ENCODE data around the gene TCEANC2.
"Not testable (repeated sequence)": the region's sequence is repeated elsewhere in the genome, so short reads cannot be mapped to it uniquely, and the experiment has no call there.

TCEANC2 gene

DNA sequence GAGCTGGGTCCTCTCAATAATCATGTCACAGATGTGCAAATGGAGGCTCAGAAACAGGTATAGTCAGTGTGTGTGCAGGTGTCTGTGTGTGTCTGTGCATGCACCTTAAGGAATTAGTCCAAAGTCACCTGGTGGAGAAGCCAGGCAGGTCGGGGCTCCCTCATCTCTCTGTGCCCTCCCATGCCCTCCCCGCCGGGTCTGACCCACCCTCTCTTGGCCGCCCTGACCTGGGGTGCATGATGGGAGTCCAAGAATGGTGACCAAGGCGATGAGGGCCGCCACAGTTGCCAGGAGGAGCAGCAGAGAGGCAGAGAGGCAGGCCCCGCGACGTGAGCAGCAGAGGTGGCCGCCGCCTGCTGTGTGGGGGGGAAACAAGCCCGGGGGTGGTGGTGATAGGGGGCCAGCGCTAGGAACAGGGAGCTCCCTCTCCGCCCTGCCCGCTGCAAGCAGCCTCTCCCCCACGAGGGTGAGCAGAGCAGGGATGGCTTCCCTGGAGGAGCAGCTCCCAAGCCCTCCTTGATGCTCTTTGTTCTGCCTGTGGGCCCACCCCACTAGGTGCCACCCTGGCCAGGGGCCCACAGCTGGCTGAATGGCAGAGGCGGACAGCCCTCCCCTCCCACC, 39.3 kb upstream of the TCEANC2 start:
- POLR2A ChIA-PET, result no interaction called here
- TF ChIP-seq, protein P1, sequence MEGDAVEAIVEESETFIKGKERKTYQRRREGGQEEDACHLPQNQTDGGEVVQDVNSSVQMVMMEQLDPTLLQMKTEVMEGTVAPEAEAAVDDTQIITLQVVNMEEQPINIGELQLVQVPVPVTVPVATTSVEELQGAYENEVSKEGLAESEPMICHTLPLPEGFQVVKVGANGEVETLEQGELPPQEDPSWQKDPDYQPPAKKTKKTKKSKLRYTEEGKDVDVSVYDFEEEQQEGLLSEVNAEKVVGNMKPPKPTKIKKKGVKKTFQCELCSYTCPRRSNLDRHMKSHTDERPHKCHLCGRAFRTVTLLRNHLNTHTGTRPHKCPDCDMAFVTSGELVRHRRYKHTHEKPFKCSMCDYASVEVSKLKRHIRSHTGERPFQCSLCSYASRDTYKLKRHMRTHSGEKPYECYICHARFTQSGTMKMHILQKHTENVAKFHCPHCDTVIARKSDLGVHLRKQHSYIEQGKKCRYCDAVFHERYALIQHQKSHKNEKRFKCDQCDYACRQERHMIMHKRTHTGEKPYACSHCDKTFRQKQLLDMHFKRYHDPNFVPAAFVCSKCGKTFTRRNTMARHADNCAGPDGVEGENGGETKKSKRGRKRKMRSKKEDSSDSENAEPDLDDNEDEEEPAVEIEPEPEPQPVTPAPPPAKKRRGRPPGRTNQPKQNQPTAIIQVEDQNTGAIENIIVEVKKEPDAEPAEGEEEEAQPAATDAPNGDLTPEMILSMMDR (IDR thresholded peaks at IDR 0.05; ENCODE audit: insufficient read depth, low read length, missing control alignments), result no peak
- no peak for DNase-seq (ENCODE audit: low read depth, low spot score)
- CTCF ChIA-PET, result interaction anchor here (0.9 to 1.2 kb wide), 2 partner anchors 9 to 135 kb away, joined by 3 to 4 read pairs; no protein-coding TSS in a partner anchor
- H3K4me3 ChIP-seq (ENCODE audit: low read depth, low read length), result no peak overlapping the region

DNA sequence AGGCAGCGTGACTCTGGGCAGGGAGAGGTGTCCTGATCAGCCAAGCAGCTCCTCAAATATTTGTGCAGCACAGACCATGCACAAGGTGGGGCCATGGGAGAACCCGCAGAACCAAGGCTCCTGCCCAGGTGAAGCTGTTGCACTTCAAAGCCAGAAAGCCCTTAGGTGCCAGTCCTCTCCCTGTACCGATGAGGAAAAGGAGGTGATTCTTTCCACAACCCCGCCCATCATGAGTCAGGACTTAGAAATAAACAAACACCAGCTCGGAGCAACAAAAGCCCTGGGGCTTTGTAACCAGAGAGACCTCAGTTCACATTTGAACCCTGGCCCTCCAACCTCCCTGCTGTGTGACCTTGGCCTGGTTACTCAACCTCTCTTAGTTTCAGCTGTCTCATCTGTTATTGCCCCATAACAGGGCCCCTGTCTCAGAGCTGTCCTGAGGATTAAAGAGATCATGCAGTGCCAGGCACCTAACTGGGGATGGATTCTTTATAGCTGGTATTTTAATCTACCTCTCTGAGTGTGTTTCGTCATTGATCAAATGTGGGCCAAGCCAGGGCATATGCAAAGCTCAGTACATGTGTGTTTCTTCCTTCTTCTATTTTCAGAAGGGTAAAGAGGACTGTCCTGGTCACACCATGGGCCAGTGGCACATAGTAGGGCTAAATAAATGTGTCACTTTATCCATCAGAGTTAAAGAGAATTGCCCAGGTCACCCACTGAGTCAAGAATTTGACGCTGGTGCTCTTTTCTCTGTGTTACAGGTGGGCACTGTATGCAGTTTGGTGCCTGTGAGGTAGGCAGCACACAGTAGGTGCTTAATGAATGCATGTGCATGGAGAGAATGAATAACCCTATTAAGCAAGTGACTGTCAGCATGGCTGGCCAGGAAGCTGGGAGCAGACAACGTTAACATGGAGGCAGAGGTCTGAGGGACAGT, 36.8 kb upstream of the TCEANC2 start:
- DNase-seq (ENCODE audit: low read depth, low spot score), result no peak
- CTCF ChIA-PET, result interaction anchor here (1.5 kb wide), 1 partner anchor 13 kb away, joined by 3 read pairs; no protein-coding TSS in a partner anchor
- no peak overlapping the region for H3K4me3 ChIP-seq (ENCODE audit: low read depth, low read length)
- TF ChIP-seq, protein P1 (IDR thresholded peaks at IDR 0.05; ENCODE audit: insufficient read depth, low read length, missing control alignments), result no peak
- POLR2A ChIA-PET, result no interaction called here

DNA sequence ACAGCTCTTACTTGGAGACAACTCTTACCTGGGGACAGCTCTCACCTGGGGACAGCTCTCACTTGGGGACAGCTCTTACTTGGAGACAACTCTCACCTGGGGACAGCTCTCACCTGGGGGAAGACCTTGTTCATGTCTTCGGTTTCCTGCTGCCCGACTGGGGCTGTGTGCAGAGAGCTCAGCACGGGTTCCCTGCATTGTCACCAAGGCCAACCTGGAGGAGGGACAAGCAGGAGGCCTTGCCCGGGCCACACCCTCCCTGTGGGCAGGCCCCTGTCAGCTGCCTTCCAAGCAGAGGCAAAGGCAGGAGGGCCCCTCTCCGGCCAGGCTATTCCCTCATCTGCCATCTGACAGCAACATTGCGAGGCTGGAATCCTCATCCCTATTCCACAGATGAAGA, 35.4 kb upstream of the TCEANC2 start, which contains the start of gene LDLRAD1:
TSS of gene LDLRAD1 (minus strand) at position 208 of the 400 bp plus-strand sequence. CDS start at position 134, 74 bp downstream.
- CTCF ChIA-PET, result no interaction called here
- POLR2A ChIA-PET, result no interaction called here
- H3K4me3 ChIP-seq (ENCODE audit: low read depth, low read length), result no peak within 1 kb of the TSS
- DNase-seq (ENCODE audit: low read depth, low spot score), result no peak
- TF ChIP-seq, protein P1 (IDR thresholded peaks at IDR 0.05; ENCODE audit: insufficient read depth, low read length, missing control alignments), result no peak

DNA sequence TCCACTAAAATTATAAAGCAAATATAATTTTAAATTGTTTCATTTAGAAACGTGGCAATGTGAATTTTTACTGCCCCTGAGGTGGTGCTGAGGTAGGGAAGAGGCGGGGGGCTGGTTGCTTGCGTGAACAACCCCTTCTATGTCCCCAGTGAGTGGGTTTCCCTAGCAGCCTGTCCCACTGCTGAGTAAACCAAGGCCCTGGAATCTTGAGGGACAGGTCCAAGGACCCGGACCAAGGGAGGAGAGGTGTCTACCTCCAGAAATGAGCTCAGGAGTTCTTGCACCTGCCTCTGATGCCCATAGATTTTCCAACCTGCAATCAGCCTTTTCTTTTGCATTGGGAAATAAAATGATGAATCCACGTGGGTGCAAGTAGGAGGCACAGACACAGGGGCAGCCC, 34.8 kb upstream of the TCEANC2 start:
- POLR2A ChIA-PET, result no interaction called here
- no peak for DNase-seq (ENCODE audit: low read depth, low spot score)
- CTCF ChIA-PET, result interaction anchor here (0.8 kb wide), 1 partner anchor 13 kb away, joined by 4 read pairs; no protein-coding TSS in a partner anchor
- no peak overlapping the region for H3K4me3 ChIP-seq (ENCODE audit: low read depth, low read length)
- TF ChIP-seq, protein P1 (IDR thresholded peaks at IDR 0.05; ENCODE audit: insufficient read depth, low read length, missing control alignments), result no peak

- DNase-seq (ENCODE audit: low read depth, low spot score); POLR2A ChIA-PET; H3K4me3 ChIP-seq (ENCODE audit: low read depth, low read length): not testable (repeated sequence)
- CTCF ChIA-PET, result interaction anchor here (0.8 kb wide), 1 partner anchor 12 kb away, joined by 4 read pairs; no protein-coding TSS in a partner anchor
These were observed 33.7 kb upstream of the TCEANC2 start for GRCh38 chr1:54019562-54020176.

DNA sequence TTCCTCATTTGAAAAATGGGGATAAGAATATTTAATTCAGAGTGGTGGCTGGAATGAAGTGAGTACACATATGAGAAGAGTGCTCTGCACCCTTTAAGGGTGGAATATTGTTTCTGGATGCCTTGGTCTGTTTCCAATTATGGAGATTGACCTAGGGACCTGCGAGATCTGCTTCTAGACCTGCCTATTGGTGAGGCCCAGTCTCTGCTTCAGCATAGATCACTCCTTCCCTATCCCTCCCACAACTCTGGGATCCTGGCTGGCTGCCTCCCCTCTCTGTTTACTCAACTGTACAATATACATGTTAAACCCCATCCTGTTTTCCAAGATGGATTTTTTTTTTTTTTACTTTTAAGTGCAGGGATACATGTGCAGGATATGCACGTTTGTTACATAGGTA, 29.1 kb upstream of the TCEANC2 start:
- no peak for DNase-seq (ENCODE audit: low read depth, low spot score)
- no peak overlapping the region for H3K4me3 ChIP-seq (ENCODE audit: low read depth, low read length)
- TF ChIP-seq, protein P1 (IDR thresholded peaks at IDR 0.05; ENCODE audit: insufficient read depth, low read length, missing control alignments), result no peak
- ChIA-PET POLR2A (no interaction called here), CTCF (no interaction called here)

DNA sequence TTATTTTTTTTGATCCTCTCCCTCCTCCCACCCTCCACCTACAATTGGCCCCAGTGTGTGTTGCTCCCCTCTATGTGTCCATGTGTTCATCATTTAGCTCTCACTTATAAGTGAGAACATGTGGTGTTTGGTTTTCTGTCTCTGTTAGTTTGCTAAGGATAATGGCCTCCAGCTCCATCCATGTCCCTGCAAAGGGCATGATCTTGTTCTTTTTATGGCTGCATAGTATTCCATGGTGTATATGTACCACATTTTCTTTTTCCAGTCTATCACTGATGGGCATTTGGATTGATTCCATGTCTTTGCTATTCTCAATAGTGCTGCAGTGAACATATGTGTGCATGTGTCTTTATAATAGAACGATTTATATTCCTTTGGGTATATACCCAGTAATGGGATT, 28.6 kb upstream of the TCEANC2 start:
- DNase-seq (ENCODE audit: low read depth, low spot score); CTCF ChIA-PET; POLR2A ChIA-PET; H3K4me3 ChIP-seq (ENCODE audit: low read depth, low read length): not testable (repeated sequence)
